ENCODE data around the gene TFG.
"Not testable (repeated sequence)": the region's sequence is repeated elsewhere in the genome, so short reads cannot be mapped to it uniquely, and the experiment has no call there.

TFG gene

GRCh38 chr3:100708989-100709841 is at the start of gene TFG:
TFG (plus strand) TSS chr3:100709494; CDS start chr3:100713686, 4,192 bp downstream.
- DNase-seq = peak; percentile 96

- DNase-seq = not testable (repeated sequence)
These were observed 48.0 kb upstream of the TFG start for GRCh38 chr3:100661294-100661693.

- no peak for DNase-seq
These were observed 47.0 kb upstream of the TFG start for GRCh38 chr3:100662113-100662823.

DNA sequence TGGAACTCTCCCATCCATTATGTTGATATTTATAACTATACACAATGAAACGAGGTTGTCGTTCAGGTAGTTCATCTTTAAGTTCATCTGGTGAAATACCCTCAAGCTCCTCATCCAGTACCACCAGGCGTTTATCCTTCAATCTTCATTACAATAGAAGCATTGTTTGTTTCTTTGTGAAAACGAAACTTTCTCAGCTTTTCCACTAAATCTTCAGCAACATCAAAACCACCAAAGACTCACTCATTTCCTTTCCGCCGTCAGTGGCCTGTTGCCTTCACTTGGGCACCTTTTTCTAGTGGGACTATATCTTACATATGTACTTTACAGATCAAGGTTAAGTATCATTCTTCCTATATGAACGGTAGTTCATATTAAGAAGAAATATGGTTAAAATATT is 44.1 kb upstream of the TFG start:
- peak; percentile 29 for DNase-seq

DNA sequence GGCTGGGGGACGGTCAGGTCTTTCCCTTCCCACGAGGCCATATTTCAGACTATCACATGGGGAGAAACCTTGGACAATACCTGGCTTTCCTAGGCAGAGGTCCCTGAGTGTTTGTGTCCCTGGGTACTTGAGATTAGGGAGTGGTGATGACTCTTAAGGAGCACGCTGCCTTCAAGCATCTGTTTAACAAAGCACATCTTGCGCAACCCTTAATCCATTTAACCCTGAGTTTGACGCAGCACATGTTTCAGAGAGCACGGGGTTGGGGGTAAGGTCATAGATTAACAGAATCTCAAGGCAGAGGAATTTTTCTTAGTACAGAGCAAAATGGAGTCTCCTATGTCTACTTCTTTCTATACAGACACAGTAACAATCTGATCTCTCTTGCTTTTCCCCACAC is 42.6 kb upstream of the TFG start:
- DNase-seq = not testable (repeated sequence)

DNA sequence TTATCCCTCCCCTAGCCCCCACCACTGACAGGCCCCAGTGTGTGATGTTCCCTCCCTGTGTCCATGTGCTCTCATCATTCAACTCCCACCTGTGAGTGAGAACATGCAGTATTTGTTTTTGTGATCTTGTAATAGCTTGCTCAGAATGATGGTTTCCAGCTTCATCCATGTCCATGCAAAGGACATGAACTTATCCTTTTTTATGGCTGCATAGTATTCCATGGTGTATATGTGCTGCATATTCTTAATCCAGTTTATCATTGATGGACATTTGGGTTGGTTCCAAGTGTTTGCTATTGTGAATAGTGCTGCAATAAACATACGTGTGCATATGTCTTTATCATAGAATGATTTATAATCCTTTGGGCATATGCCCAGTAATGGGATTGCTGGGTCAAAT is 42.0 kb upstream of the TFG start:
- DNase-seq = not testable (repeated sequence)

- not testable (repeated sequence) for DNase-seq
These were observed 38.3 kb upstream of the TFG start for GRCh38 chr3:100670995-100671394.

GRCh38 chr3:100681496-100681895 is 27.8 kb upstream of the TFG start:
- DNase-seq = no peak

DNA sequence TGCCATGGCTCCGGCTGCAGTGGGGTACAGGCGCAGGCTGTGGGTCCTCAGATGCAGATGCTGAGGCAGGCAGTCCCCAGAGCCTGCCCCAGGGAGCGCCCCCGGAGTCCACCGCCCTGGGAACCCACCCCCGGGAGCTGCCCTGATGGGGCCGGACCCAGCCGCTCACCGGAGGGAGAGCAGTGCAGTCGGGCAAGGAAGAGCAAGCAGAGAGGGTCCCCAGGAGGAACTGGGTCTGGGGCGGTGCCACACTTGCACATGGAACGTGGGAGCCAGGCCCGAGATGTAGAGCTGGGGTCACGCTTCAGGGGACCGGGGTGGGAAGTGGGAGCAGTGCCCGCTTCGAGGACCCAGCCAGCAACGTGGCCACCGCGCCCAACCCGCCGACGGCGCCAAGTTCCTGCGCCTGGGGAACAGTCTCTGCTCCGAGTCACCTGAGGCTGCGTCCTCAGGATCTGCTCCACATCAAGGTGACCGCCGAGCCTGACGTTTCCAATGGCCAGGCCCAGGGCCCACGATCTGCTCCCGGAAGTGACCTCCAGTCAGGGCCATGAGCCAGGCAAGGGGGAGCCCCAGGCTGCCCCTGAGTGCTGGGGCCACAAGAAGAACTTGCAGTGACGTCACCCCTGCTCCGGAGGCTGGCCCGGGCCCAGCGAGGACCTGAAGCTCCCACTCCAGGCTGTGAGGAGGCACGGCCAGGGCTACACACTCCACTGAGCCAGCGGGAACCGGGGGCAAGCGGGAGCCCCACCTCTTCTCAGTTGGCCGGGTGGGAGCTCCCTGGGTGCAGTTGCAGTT is 27.0 kb upstream of the TFG start:
- no peak for DNase-seq

- no peak for DNase-seq
These were observed 26.2 kb upstream of the TFG start for GRCh38 chr3:100682854-100683760.

DNA sequence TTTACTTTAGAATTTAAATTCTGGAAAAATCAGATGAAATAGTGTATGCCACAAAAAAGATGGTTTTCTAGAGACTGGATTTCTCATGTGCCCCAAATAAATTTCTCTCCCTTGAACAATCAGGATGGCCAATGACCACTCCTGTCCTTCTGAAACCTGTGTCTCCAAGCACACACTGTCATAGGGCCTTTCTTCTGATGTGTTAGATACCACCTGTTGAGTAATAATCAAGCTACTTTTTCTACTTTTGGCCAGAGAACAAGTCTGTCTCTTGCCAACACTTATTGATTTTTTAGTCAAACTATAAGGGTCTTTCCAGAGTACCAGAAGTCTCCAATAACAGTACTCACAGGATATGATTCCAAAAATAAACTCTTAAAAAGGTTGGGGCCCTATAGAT is 16.1 kb upstream of the TFG start:
- DNase-seq = no peak

DNA sequence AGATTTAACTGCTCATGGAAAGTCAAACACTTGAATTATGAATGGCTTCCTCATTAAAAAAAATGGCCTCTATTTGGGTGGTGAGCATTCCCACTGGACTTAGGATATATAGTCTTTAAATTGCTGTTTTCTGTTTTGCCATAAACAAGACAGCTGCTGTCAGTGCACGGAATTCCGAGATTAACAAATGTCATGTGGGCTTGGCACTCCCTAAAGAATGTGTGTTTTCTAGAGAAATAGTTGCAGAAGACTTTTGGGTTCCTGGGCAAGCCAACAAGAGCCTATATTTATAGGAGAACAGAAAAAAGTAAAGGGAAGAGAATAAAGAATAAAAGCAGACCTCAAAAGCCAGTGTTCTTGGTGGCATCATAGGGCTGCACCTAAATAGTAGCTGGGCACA is 13.6 kb upstream of the TFG start:
- DNase-seq = no peak

DNA sequence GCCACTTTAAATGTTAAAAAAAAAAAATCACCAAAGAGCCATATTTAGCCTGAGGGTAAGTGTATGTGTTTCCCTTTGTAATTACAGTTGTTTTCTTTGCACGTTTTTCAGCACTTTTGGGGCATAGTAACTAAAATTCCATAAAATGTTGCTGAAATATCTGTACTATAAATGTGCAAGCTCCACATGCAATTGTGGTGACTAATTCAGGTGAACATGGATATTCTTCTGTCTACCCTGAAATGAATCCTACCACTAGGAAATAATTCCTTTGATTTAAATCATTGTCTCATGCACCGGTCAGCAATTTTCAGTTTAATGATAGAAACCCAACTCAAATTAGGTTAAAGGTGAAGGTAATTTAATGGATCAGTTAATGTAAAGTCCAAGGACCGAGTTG is 13.1 kb upstream of the TFG start:
- DNase-seq = no peak

GRCh38 chr3:100697172-100697571 is 12.1 kb upstream of the TFG start:
- DNase-seq = no peak

GRCh38 chr3:100697723-100698285 is 11.5 kb upstream of the TFG start:
- no peak for DNase-seq

- no peak for DNase-seq
These were observed 10.6 kb upstream of the TFG start for GRCh38 chr3:100698736-100699135.

- no peak for DNase-seq
These were observed 8.6 kb upstream of the TFG start for GRCh38 chr3:100700708-100701107.

- no peak for DNase-seq
These were observed 7.0 kb upstream of the TFG start for GRCh38 chr3:100702082-100702979.

DNA sequence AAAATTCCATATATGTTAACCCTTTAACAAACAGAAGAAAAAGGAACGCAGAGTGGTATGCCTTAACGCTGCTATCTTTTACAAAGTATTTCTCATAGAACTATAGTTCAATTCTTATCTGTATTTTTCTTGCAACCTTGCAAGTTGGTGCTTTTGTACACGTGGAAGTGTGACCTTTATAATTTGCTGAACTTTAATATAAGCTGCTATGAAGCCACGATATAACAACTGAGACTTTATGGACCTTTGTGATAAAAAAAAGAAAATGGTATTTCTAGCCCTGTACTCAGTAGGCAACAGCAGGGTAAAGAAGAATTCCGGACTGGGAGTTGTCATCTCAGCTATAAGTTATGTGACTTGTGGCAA is 6.3 kb upstream of the TFG start:
- DNase-seq = no peak

DNA sequence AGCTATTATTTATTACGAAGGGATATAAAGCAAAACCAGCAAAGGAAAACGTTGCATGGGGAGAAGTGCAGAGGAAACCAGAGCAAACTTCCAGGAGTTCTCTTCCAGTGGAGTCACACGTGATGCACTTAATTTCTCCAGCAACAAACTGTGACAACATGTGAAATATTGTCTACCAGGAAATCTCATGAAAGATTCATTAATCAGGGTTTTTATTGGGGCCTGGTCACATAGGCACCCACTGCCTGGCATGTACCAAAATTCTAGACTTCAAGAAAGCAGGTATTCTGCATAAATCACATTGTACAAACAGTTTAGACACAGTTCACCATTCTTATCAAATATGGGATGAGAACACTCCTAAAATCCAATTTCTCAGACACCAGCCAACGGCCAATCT is 5.4 kb upstream of the TFG start:
- no peak for DNase-seq

DNA sequence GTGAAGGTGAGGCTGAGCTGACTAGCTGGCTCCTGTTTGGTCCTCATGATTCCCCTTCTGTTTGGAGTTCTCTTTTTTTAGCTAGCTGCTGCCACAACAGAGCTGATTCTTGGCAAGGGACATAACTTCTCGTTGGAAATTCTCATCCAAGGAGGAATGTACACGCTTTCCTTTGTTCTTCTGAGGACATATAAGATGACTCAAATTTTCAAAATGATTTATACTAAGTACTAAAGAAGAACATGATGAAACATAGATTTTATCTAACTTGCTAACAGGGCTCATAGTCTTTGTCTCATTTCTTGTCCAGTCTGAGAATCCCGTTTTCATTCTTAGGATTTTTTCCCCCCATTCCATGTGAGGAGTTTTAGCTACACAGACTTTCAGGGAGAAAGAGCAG is 2.9 kb upstream of the TFG start:
- DNase-seq = no peak
